H1 (cell line): ENCODE results near the gene NPC1L1. TPM values are rescaled to one million over a fixed set of nuclear protein-coding genes. Genes with fewer than 3 reads are reported as not detected.

Source experiments
- CTCF ChIA-PET: fragments of 300-600 bp; sonication (Branson Sonifier 250); formaldehyde crosslinking; loops from one replicate; lab custom pipeline; 2021; ENCODE audit not compliant: partially characterized antibody; lab: Charles Lee
- POLR2A ChIA-PET: fragments of 300-600 bp; sonication (Branson Sonifier 250); formaldehyde crosslinking; loops from one replicate; lab custom pipeline; 2021; ENCODE audit warnings: inconsistent platforms; ENCODE audit not compliant: partially characterized antibody; lab: Charles Lee
- DNase-seq, 2 experiments: peaks; one replicate each; pipeline versions ENCODE4 v3.0.0 to v3.0.0-alpha.2; 2010 to 2022; ENCODE audit warnings: low spot score in 2 of 2, low read depth in 1 of 2, mixed read lengths in 1 of 2
- FAIRE-seq: peaks from 2 replicates; lab custom pipeline; 2011; peaks lifted over from hg19 to GRCh38; lab: Jason Lieb, UNC
- H2AFZ ChIP-seq: 2 replicates; pipeline ENCODE4 v1.8.1; 2012; ENCODE audit warnings: low read length, inconsistent platforms
- H2AK5ac ChIP-seq: 2 replicates; pipeline ENCODE4 v1.6.1; 2013; ENCODE audit warnings: low read depth, low read length
- H2BK120ac ChIP-seq: replicated peaks from 2 replicates; pipeline ENCODE3; 2013; ENCODE audit warnings: low read depth, low read length, inconsistent platforms
- H2BK12ac ChIP-seq: 2 replicates; pipeline ENCODE4 v1.6.1; 2013; ENCODE audit warnings: low read depth, low read length
- H2BK15ac ChIP-seq: 2 replicates; pipeline ENCODE4 v1.6.1; 2013; ENCODE audit warnings: low read length
- H2BK20ac ChIP-seq: 2 replicates; pipeline ENCODE4 v1.6.1; 2013; ENCODE audit warnings: low read length
- H2BK5ac ChIP-seq: 2 replicates; pipeline ENCODE4 v1.6.1; 2013; ENCODE audit warnings: low read depth, low read length
- H3K14ac ChIP-seq: 2 replicates; pipeline ENCODE4 v1.6.1; 2013; ENCODE audit warnings: inconsistent platforms; ENCODE audit not compliant: insufficient read length
- H3K18ac ChIP-seq: 2 replicates; pipeline ENCODE4 v1.6.1; 2013; ENCODE audit warnings: low read length; ENCODE audit errors: extremely low read depth
- H3K23ac ChIP-seq: 2 replicates; pipeline ENCODE4 v1.6.1; 2013; ENCODE audit warnings: inconsistent platforms; ENCODE audit not compliant: insufficient read length
- H3K23me2 ChIP-seq: 2 replicates; pipeline ENCODE4 v1.6.1; 2013; ENCODE audit warnings: low read depth, low read length
- H3K27ac ChIP-seq: 2 replicates; pipeline ENCODE4 v1.6.1; 2011; ENCODE audit warnings: low read depth, low read length, inconsistent platforms
- H3K27me3 ChIP-seq, 4 experiments: replicated peaks in 1 of 4; 1 replicate in 1 of 4; 2 replicates in 3 of 4; pipeline versions ENCODE4 v1.6.1 to v1.8.1; 2011 to 2013; ENCODE audit warnings: low read length in 3 of 4, mild to moderate bottlenecking in 3 of 4, inconsistent platforms in 2 of 4, mixed read lengths in 2 of 4, moderate library complexity in 1 of 4; ENCODE audit not compliant: control insufficient read depth in 3 of 4, insufficient read depth in 3 of 4; ENCODE audit errors: extremely low read depth in 1 of 4
- H3K36me3 ChIP-seq, 4 experiments: 2 replicates each; pipeline versions ENCODE4 v1.6.1 to v1.8.1; 2011 to 2013; ENCODE audit warnings: mild to moderate bottlenecking in 4 of 4, low read length in 3 of 4, moderate library complexity in 2 of 4, control low read depth in 1 of 4, inconsistent platforms in 1 of 4; ENCODE audit not compliant: insufficient read depth in 4 of 4, control insufficient read depth in 2 of 4
- H3K4ac ChIP-seq: replicated peaks from 2 replicates; pipeline ENCODE3; 2013; ENCODE audit warnings: low read length, low read depth, mixed read lengths, inconsistent platforms; ENCODE audit not compliant: insufficient read length
- H3K4me1 ChIP-seq, 4 experiments: replicated peaks in 1 of 4; 1 replicate in 1 of 4; 2 replicates in 3 of 4; pipeline versions ENCODE4 v1.6.1 to v1.8.1; 2011 to 2013; ENCODE audit warnings: low read length in 3 of 4, inconsistent platforms in 2 of 4, mixed read lengths in 1 of 4; ENCODE audit not compliant: insufficient read depth in 4 of 4, control insufficient read depth in 3 of 4
- H3K4me2 ChIP-seq, 2 experiments: 2 replicates each; pipeline versions ENCODE4 v1.6.1 to v1.8.1; 2011 to 2013; ENCODE audit warnings: low read depth in 2 of 2, low read length in 2 of 2, control low read depth in 1 of 2, inconsistent platforms in 1 of 2, mild to moderate bottlenecking in 1 of 2; ENCODE audit not compliant: insufficient read depth in 1 of 2
- H3K4me3 ChIP-seq, 4 experiments: fragments of 200-600, 300-600 bp in 1 of 4; sonication (generic), shearing (Covaris generic), sonication (Bioruptor Twin) in 1 of 4; 2 replicates each; pipeline versions ENCODE4 v1.5.1 to v1.8.1; 2011 to 2016; ENCODE audit warnings: low read length in 4 of 4, low read depth in 3 of 4, control low read depth in 2 of 4, inconsistent platforms in 2 of 4, mild to moderate bottlenecking in 2 of 4, mixed read lengths in 1 of 4, moderate library complexity in 1 of 4; ENCODE audit not compliant: insufficient read depth in 2 of 4; ENCODE audit errors: extremely low read depth in 1 of 4
- H3K56ac ChIP-seq: replicated peaks from 2 replicates; pipeline ENCODE3; 2013; ENCODE audit warnings: low read depth, mild to moderate bottlenecking, mixed read lengths, low read length, inconsistent platforms; ENCODE audit not compliant: insufficient read length
- H3K79me1 ChIP-seq: 2 replicates; pipeline ENCODE4 v1.6.1; 2013; ENCODE audit warnings: low read depth, low read length, control low read depth
- H3K79me2 ChIP-seq, 2 experiments: 2 replicates each; pipeline versions ENCODE4 v1.6.1 to v1.8.1; 2012 to 2013; ENCODE audit warnings: low read length in 2 of 2, mild to moderate bottlenecking in 2 of 2, inconsistent platforms in 1 of 2; ENCODE audit not compliant: insufficient read depth in 2 of 2, control insufficient read depth in 1 of 2
- H3K9ac ChIP-seq, 4 experiments: replicated peaks in 1 of 4; 1 replicate in 1 of 4; 2 replicates in 3 of 4; pipeline versions ENCODE4 v1.6.1 to v1.8.1; 2011 to 2013; ENCODE audit warnings: low read depth in 3 of 4, low read length in 3 of 4, control low read depth in 2 of 4, mild to moderate bottlenecking in 2 of 4, moderate library complexity in 2 of 4, inconsistent platforms in 1 of 4; ENCODE audit errors: extremely low read depth in 1 of 4
- H3K9me3 ChIP-seq, 2 experiments: 2 replicates each; pipeline versions ENCODE4 v1.6.1 to v1.8.1; 2012 to 2013; ENCODE audit warnings: mild to moderate bottlenecking in 2 of 2, moderate library complexity in 2 of 2, control low read depth in 1 of 2, inconsistent platforms in 1 of 2, low read depth in 1 of 2, low read length in 1 of 2, mixed read lengths in 1 of 2; ENCODE audit not compliant: insufficient read depth in 2 of 2
- H4K20me1 ChIP-seq, 2 experiments: replicated peaks in 1 of 2; 2 replicates each; pipeline versions ENCODE3 to v1.8.1; 2011 to 2013; ENCODE audit warnings: inconsistent platforms in 2 of 2, low read length in 2 of 2, mild to moderate bottlenecking in 1 of 2; ENCODE audit not compliant: insufficient read depth in 2 of 2, control insufficient read depth in 1 of 2
- H4K5ac ChIP-seq: 2 replicates; pipeline ENCODE4 v1.6.1; 2013; ENCODE audit warnings: low read length, low read depth, mixed read lengths, inconsistent platforms; ENCODE audit not compliant: insufficient read length
- H4K8ac ChIP-seq: 2 replicates; pipeline ENCODE4 v1.8.0; 2013; ENCODE audit warnings: mild to moderate bottlenecking, moderate library complexity, low read length, inconsistent platforms; ENCODE audit not compliant: insufficient read depth; ENCODE audit errors: extremely low read depth
- H4K91ac ChIP-seq: replicated peaks from 2 replicates; pipeline ENCODE3; 2013; ENCODE audit warnings: low read length, mixed read lengths, inconsistent platforms; ENCODE audit not compliant: insufficient read length
- BACH1 ChIP-seq: IDR thresholded peaks from 2 replicates; pipeline ENCODE4 v1.6.1; 2012; ENCODE audit warnings: low read length, improper control_type of control experiment
- BCL11A ChIP-seq, 2 experiments: IDR thresholded peaks; one replicate each; pipeline ENCODE4 v1.6.1; 2011; ENCODE audit warnings: low read depth in 2 of 2, low read length in 2 of 2, mild to moderate bottlenecking in 2 of 2
- CHD1 ChIP-seq: IDR thresholded peaks from 2 replicates; pipeline ENCODE4 v1.6.1; 2012; ENCODE audit warnings: low read depth, low read length, improper control_type of control experiment
- GABPA ChIP-seq: IDR thresholded peaks from 2 replicates; pipeline ENCODE4 v1.6.1; 2011; ENCODE audit warnings: mild to moderate bottlenecking, low read length, moderate library complexity, borderline replicate concordance; ENCODE audit not compliant: insufficient read depth
- KDM1A ChIP-seq: fragments of 200-600, 300-600 bp; sonication (generic); IDR thresholded peaks from 2 replicates; pipeline ENCODE4 v1.7.1; 2016; ENCODE audit warnings: mild to moderate bottlenecking, low read length, borderline replicate concordance
- MAX ChIP-seq: IDR thresholded peaks from 2 replicates; pipeline ENCODE4 v1.6.1; 2012; ENCODE audit warnings: inconsistent platforms
- NANOG ChIP-seq: IDR thresholded peaks from 2 replicates; pipeline ENCODE4 v1.6.1; 2011; ENCODE audit warnings: low read length, low read depth, mild to moderate bottlenecking, inconsistent platforms; ENCODE audit not compliant: insufficient read depth, poor library complexity, severe bottlenecking
- POU5F1 ChIP-seq: IDR thresholded peaks from 2 replicates; pipeline ENCODE4 v1.6.1; 2011; ENCODE audit warnings: low read depth, mild to moderate bottlenecking, low read length, moderate library complexity
- RFX5 ChIP-seq: IDR thresholded peaks from 2 replicates; pipeline ENCODE4 v1.6.1; 2011; ENCODE audit warnings: low read depth, low read length, improper control_type of control experiment, borderline replicate concordance
- TAF1 ChIP-seq: IDR thresholded peaks from 2 replicates; pipeline ENCODE4 v1.6.1; 2011; ENCODE audit warnings: mild to moderate bottlenecking, low read depth, low read length
- TEAD4 ChIP-seq: IDR thresholded peaks from 2 replicates; pipeline ENCODE4 v1.6.1; 2012; ENCODE audit warnings: low read depth, low read length, inconsistent platforms, mixed read lengths
- WGBS, 2 experiments: shearing (Covaris generic) in 1 of 2; methylation state at CpG; one replicate each; pipeline versions ENCODE4 v1.1.6 to v1.1.7; 2013 to 2015; ENCODE audit warnings: low lambda C conversion rate in 2 of 2, mixed read lengths in 2 of 2, inconsistent platforms in 1 of 2, low coverage in 1 of 2, missing lambda C conversion rate in 1 of 2; ENCODE audit not compliant: insufficient replicate concordance in 2 of 2, insufficient coverage in 1 of 2, insufficient read length in 1 of 2; ENCODE audit errors: extremely low coverage in 1 of 2, missing lambda C conversion rate in 1 of 2; 5-methylcytosine and 5-hydroxymethylcytosine counted together
- polyA plus RNA-seq, 7 experiments: library from polyadenylated mRNA; depleted of rRNA in 3 of 7; stranded (reverse) in 5 of 7; unstranded in 2 of 7; fragments of >200 nt in 5 of 7; fragments of 200-250 nt in 2 of 7; gene quantifications; 1 replicate in 5 of 7; 2 replicates in 1 of 7; 4 replicates in 1 of 7; pipeline versions ENCODE4 v1.2.1 to v1.2.3, GENCODE V29; 2011 to 2013; ENCODE audit warnings: missing spikeins in 2 of 7, mixed read lengths in 2 of 7
- total RNA-seq: library from RNA; stranded (reverse); fragmentation: NEBNext Ultra II Directional; extraction: Animal tissue kit (Norgen Biotek cat#: 25700); gene quantifications from 2 replicates; pipeline ENCODE4 v1.2.1, GENCODE V29; 2021

The NPC1L1 gene
- total and polyA plus RNA-seq, 2 of the 8 experiments (the other 6 are each of a cell fraction or from before 2014, with no cell fraction given) = 0.06 to 0.21 TPM

DNA sequence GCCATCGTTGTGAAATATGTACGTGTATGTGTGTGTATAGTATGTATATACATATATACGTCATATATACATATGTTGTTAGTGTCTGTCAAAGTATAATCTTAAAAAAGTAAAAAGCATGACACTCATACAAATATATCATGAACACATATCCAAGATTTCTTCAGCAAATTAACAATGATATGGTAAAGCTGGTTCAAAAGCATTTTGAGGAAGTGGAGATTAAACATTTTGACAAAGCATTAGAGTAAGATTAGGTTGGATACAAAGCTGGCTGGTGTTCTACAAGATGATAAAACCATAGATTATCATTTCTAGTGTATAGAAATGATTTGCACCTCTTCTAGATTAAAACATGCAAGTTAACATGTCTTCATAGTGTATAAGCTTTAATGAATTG is 49.9 kb downstream of the NPC1L1 start:
- Histone ChIP-seq H3K27ac (peak overlapping the region; percentile 91; the same call in 1 of the 2 replicates), H3K23me2 (0 out of 2 replicates have a peak, but pooled peaks cover 7% of the 10 kb centered on the region), H3K9me3 (no peaks in the 10 kb centered on the region), H3K56ac (no peak overlapping the region), H3K79me2 (peaks cover 9 to 35% of the 10 kb centered on the region in 2 experiments), H2AK5ac (no peak overlapping the region), H2BK5ac (no peak overlapping the region; the same call in 1 of the 2 replicates), H3K14ac (no peak overlapping the region), H3K36me3 (no peaks in the 10 kb centered on the region), H3K4ac (no peak overlapping the region), H3K4me1 (peaks cover 0 to 5% (median 1%) of the 10 kb centered on the region in 4 experiments; a peak in 2 of 7 replicates), H3K23ac (no peak overlapping the region), H3K9ac (peak overlapping the region; percentile 58 to 94 (median 90); a peak in 6 of 7 replicates), H4K20me1 (peaks cover 4 to 6% of the 10 kb centered on the region in 2 experiments), H3K79me1 (peaks cover 11% of the 10 kb centered on the region; the same call in 1 of the 2 replicates), H3K18ac (no peak overlapping the region), H4K8ac (no peak overlapping the region), H2AFZ (peak overlapping the region; percentile 67; the same call in 1 of the 2 replicates), H3K4me3 (peak overlapping the region; percentile 91 to 96 (median 94)), H4K91ac (no peak overlapping the region), H4K5ac (no peak overlapping the region), H2BK12ac (no peak overlapping the region), H3K27me3 (no peaks in the 10 kb centered on the region), H3K4me2 (peak overlapping the region; percentile 72 to 76), H2BK15ac (no peak overlapping the region), H2BK20ac (no peak overlapping the region), H2BK120ac (no peak overlapping the region)
- FAIRE-seq (no peak), DNase-seq (no peak)
- 10% methylated on average over 3 of the region's 3 CpGs; no CpG with 5 or more reads in 1 of the 2 experiments for WGBS, 2 experiments
- POLR2A ChIA-PET = interaction anchor here (0.5 to 4.8 kb wide), 8 partner anchors 17 to 276 kb away, joined by 3 to 51 read pairs (median 4); partner anchors contain the start of gene TMED4
- TF ChIP-seq NANOG = no peak
- TF ChIP-seq POU5F1 = no peak
- TF ChIP-seq RFX5 = no peak
- TF ChIP-seq GABPA = no peak
- no peak for TF ChIP-seq BCL11A (IDR thresholded peaks at IDR 0.05; ENCODE audit: low read depth in 2 of 2, low read length in 2 of 2)
- no peak for TF ChIP-seq MAX
- no peak for TF ChIP-seq TEAD4
- no peak for TF ChIP-seq TAF1
- no peak for TF ChIP-seq BACH1
- TF ChIP-seq CHD1 = no peak
- TF ChIP-seq KDM1A = no peak
- CTCF ChIA-PET = interaction anchor here (1.7 to 6.5 kb wide), 2 partner anchors 74 to 183 kb away, joined by 4 to 30 read pairs; no protein-coding TSS in a partner anchor
